Colonic mucosa (tissue), 4 donors: ENCODE measurements around the gene GLDN. TPM values are rescaled to one million over a fixed set of nuclear protein-coding genes. Genes with fewer than 3 reads are reported as not detected.
"Not testable (repeated sequence)": the region's sequence is repeated elsewhere in the genome, so short reads cannot be mapped to it uniquely, and the experiment has no call there.

Experiments used
- DNase-seq: peaks from one replicate; pipeline ENCODE4 v3.0.0-alpha.2; 2020
- H3K27ac ChIP-seq: fragments of 200-600 bp; one replicate; pipeline ENCODE4 v1.8.0; 2021
- H3K27me3 ChIP-seq: fragments of 200-600 bp; one replicate; pipeline ENCODE4 v1.8.0; 2021
- H3K36me3 ChIP-seq: fragments of 200-600 bp; one replicate; pipeline ENCODE4 v1.8.0; 2021
- H3K4me1 ChIP-seq: fragments of 200-600 bp; one replicate; pipeline ENCODE4 v1.8.0; 2021; ENCODE audit warnings: mild to moderate bottlenecking
- H3K4me3 ChIP-seq: fragments of 200-600 bp; one replicate; pipeline ENCODE4 v1.8.0; 2021
- H3K9ac ChIP-seq, 2 donors: one replicate each; pipeline ENCODE4 v1.7.0; 2013; ENCODE audit warnings: control low read depth in 2 of 2, low read depth in 2 of 2, low read length in 2 of 2
- H3K9me3 ChIP-seq: fragments of 200-600 bp; one replicate; pipeline ENCODE4 v1.8.0; 2021
- intact Hi-C: fragments of 100-400 bp; cut with DNase I; formaldehyde crosslinking; loops from one replicate; pipeline ENCODE4 v1.14.1; 2022
- total RNA-seq, 2 donors: library from RNA; stranded (reverse); fragmentation: NEBNext Ultra II Directional in 1 of 2; extraction: Animal tissue kit (Norgen Biotek cat#: 25700) in 1 of 2; gene quantifications; one replicate each; pipeline ENCODE4 v1.2.1, GENCODE V29; 2021
- TF ChIP-seq, protein P1 (sequence below): fragments of 200-600 bp; IDR thresholded peaks from one replicate; pipeline ENCODE4 v1.8.0; 2022; ENCODE audit warnings: antibody characterized with exemption, mild to moderate bottlenecking
- donor health status: healthy.
- donor health status: DM: no; HTN: no; CAD: no.
- donor health status: DM: no; HTN: no; CAD: no.

The GLDN gene
- total RNA-seq, 2 donors from 2014 or later: 3.7 to 8.6 TPM

DNA sequence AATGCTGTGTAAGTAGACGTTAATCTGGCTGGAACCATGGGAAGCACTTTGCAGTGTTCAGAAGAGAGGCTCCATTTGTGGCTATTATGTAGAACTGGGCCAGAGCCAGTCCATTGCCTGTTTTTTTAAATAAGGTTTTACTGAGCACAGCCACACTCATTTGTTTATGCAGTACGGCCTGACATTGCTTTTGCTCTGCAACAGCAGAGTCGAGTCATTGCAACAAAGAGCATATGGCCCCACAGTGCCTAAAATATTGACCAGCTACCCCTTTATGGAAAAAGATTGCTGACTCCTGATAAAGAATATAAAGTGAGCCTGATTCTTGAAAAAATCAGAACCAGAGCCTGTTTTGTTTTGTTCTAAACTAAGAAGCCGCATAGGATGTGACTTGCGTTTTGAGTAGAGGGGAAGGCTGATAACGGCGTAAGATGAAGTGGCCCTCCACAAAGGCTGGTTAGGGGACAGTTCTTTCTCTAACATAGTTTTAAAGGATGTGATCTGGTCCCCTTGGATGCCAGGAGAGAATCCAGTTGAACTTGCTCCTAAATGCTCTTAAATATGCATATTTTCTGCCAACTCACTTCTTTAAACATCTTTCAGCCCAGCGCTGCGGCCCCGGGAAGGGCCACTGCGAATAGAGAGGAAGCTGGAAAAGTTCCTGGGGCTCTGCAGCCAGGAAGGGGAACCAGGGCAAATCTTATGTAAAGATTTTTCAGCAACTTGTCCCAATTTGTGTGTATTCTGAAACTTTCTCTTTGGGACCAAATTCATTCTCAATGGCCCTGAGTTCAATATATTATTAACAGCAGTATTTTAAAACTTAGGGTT lies 64.5 kb downstream of the GLDN start:
- Histone ChIP-seq H3K27me3 (no peaks in the 10 kb centered on the region), H3K9me3 (no peaks in the 10 kb centered on the region), H3K36me3 (no peaks in the 10 kb centered on the region), H3K4me3 (no peak overlapping the region), H3K4me1 (no peaks in the 10 kb centered on the region), H3K9ac (no peak overlapping the region), H3K27ac (no peak overlapping the region)
- intact Hi-C loops: no loop called here
- TF ChIP-seq, protein P1, sequence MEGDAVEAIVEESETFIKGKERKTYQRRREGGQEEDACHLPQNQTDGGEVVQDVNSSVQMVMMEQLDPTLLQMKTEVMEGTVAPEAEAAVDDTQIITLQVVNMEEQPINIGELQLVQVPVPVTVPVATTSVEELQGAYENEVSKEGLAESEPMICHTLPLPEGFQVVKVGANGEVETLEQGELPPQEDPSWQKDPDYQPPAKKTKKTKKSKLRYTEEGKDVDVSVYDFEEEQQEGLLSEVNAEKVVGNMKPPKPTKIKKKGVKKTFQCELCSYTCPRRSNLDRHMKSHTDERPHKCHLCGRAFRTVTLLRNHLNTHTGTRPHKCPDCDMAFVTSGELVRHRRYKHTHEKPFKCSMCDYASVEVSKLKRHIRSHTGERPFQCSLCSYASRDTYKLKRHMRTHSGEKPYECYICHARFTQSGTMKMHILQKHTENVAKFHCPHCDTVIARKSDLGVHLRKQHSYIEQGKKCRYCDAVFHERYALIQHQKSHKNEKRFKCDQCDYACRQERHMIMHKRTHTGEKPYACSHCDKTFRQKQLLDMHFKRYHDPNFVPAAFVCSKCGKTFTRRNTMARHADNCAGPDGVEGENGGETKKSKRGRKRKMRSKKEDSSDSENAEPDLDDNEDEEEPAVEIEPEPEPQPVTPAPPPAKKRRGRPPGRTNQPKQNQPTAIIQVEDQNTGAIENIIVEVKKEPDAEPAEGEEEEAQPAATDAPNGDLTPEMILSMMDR: no peak
- peak; percentile 0 for DNase-seq

DNA sequence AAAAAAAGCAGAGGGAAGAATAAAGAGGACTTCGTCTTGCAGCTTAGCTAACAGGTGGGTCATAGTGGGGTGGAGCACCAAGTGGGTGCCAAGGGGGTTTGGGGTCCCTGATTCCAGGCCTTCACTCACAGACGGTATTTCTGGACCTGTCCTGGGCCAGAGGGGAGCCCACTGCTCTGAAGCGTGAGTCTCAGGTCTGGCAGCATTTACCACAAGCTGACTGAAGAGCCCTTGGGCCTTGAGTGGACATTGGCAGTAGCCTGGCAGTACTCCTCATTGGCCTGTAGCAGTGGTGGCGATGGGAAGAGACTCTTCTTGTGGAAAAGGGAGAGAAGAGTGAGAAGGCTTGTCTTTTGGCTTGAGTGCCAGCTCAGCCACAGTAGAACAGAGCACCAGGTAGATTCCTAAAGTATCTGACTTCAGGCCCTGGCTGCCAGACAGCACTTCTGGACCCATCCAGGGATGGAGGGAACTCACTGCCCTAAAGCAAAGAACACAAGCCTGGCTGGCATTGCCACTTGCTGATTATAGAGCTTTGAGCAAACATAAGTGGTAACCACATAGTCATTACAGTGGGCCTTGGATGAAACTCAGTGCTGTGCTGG lies 72.9 kb downstream of the GLDN start:
- TF ChIP-seq, protein P1: no peak
- Histone ChIP-seq H3K9me3 (no peaks in the 10 kb centered on the region), H3K4me3 (no peak overlapping the region), H3K9ac (no peak overlapping the region), H3K4me1 (no peaks in the 10 kb centered on the region), H3K36me3 (no peaks in the 10 kb centered on the region), H3K27ac (no peak overlapping the region), H3K27me3 (no peaks in the 10 kb centered on the region)
- DNase-seq: no peak
- intact Hi-C loops: no loop called here

DNA sequence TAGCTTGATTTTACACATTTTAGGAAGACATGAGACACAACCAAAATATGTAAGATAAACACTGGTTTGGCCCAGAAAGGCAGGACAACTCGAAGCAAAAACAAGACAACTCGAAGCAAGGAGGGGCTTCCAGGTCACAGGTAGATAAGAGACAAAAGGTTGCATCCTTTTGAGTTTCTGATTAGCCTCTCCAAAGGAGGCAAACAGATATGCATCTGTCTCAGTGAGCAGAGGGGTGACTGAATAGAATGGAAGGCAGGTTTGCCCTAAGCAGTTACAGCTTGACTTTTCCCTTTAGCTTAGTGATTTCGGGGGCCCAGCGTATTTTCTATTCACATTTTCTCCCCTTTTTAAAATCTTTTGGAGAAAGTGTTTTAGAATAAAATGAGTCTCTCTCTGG lies 74.7 kb downstream of the GLDN start:
- H3K4me3 ChIP-seq: no peak overlapping the region
- intact Hi-C loops: no loop called here
- no peaks in the 10 kb centered on the region for H3K36me3 ChIP-seq
- DNase-seq: no peak
- no peaks in the 10 kb centered on the region for H3K9me3 ChIP-seq
- no peak overlapping the region for H3K27ac ChIP-seq
- H3K4me1 ChIP-seq: no peaks in the 10 kb centered on the region
- TF ChIP-seq, protein P1: no peak
- H3K9ac ChIP-seq: no peak overlapping the region
- H3K27me3 ChIP-seq: no peaks in the 10 kb centered on the region

DNA sequence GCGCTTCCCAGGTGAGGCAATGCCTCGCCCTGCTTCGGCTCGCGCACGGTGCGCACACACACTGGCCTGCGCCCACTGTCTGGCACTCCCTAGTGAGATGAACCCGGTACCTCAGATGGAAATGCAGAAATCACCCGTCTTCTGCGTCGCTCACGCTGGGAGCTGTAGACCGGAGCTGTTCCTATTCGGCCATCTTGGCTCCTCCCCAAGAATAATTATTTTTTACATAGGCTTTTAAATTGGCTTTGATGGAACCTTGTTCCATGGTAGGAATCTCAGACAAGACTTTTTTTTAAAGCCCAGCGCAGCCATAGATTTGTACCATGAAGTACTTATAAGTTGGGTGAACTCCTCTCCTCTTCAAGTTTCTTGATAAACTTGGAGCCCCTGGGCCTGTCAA lies 81.6 kb downstream of the GLDN start:
- DNase-seq, H3K36me3 ChIP-seq, H3K27me3 ChIP-seq, H3K27ac ChIP-seq, H3K9ac ChIP-seq, intact Hi-C loops, H3K4me3 ChIP-seq, H3K4me1 ChIP-seq, H3K9me3 ChIP-seq: not testable (repeated sequence)

DNA sequence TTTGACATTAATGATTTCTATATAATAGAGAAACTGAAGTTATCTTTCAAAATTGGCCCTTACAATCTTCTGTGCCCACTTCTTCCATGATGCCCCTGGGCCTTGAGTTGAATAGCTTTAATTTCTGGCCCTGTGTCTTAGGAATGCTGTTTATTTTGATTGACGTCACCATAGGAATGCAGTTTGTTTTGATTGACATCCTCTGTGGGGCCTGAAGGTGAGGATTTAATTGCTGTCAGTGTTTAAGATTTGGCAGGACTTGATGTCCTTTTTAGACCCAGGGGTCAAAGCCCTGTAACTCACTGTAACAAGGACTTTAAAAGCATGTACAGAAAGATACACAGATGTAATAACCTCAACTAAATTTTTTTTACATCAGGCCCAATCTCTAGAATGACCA lies 83.3 kb downstream of the GLDN start:
- intact Hi-C loops: no loop called here
- H3K4me1 ChIP-seq: no peaks in the 10 kb centered on the region
- H3K27ac ChIP-seq: no peak overlapping the region
- H3K36me3 ChIP-seq: no peaks in the 10 kb centered on the region
- no peak overlapping the region for H3K4me3 ChIP-seq
- TF ChIP-seq, protein P1: no peak
- H3K9ac ChIP-seq: no peak overlapping the region
- H3K27me3 ChIP-seq: no peaks in the 10 kb centered on the region
- no peaks in the 10 kb centered on the region for H3K9me3 ChIP-seq
- DNase-seq: no peak

DNA sequence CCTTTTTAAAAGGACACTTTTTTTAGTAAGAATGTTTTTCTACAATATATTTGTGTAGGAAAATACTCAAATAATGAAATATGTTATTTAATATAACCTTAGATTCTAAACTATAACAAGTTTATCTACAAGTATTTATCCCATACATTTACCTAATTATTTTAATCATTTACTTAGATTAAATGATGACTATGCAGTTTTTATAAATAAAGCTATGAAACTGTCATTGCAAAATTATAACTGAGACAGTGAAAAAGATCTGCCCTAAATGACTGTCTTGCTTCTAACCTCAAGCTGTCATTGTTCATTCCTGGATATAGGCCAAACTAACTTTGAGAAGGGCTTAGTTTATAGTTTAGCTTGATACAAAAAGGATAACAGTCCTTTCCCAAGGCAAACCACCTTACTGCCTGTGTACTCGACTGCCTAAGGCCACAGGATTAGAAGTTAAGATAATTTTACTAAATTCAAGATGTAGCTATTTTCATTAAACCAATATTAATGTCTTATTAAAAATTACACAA lies 84.1 kb downstream of the GLDN start:
- H3K9me3 ChIP-seq: no peaks in the 10 kb centered on the region
- DNase-seq: no peak
- no peak overlapping the region for H3K4me3 ChIP-seq
- H3K4me1 ChIP-seq: no peaks in the 10 kb centered on the region
- H3K27me3 ChIP-seq: no peaks in the 10 kb centered on the region
- intact Hi-C loops: no loop called here
- TF ChIP-seq, protein P1: no peak
- H3K9ac ChIP-seq: no peak overlapping the region
- no peak overlapping the region for H3K27ac ChIP-seq
- no peaks in the 10 kb centered on the region for H3K36me3 ChIP-seq
